ENCODE results near the gene PKN1.

Gene PKN1

DNA sequence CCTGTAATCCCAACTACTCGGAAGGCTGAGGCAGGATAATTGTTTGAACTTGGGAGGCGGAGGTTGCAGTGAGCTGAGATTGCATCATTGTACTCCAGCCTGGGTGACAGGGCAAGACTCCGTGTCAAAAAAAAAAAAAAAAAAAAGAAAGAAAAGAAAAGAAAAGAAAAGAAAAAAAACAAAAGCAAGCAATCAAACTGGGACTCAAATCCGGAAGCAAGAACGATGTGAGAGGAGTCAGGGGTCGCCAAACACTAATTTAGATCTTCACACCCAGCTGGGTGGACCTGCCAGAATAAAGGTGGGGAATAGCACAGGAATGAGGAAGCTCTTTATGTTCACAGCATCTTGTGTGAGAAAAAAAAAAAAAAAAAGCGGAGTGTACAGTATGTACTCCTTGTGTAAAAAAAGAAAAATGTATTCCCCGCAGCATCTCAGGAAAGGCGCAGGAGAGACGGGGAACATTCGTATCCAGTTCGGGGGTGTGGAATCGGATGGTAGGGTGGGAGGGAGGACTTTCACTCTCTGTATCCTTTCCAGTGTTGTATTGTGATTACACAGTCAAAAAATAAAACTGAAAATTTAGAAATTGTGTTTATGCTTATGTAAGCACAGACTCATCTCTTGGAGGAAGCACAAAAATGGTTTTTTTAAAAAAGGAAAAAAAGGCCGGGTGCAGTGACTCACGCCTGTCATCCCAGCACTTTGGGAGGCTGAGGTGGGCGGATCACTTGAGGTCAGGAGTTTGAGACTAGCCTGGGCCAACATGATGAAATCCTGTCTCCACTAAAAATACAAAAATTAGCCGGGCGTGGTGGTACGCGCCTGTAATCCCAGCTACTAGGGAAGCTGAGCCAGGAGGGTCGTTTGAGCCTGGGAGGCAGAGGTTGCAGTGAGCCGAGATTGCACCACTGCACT lies 77.5 kb downstream of the PKN1 start:
- H3K36me3 ChIP-seq (ENCODE audit: control insufficient read depth in 5 of 5, insufficient read depth in 5 of 5, low read length in 5 of 5), result peaks cover 0 to 25% (median 16%) of the 10 kb centered on the region in 5 donors
- no peaks in the 10 kb centered on the region for H3K27me3 ChIP-seq (ENCODE audit: control insufficient read depth in 5 of 5, insufficient read depth in 4 of 5, low read length in 5 of 5)
- peak overlapping the region in 4 of 5 donors; percentile 16 to 45 (median 30) for H3K4me3 ChIP-seq (ENCODE audit: low read depth in 1 of 5, low read length in 5 of 5)
- H3K9ac ChIP-seq (ENCODE audit: low read length in 5 of 5), result peak overlapping the region in 1 of 5 donors; percentile 40
- peak overlapping the region; percentile 68 for H3K27ac ChIP-seq (ENCODE audit: low read depth, low read length)
- peaks cover 17 to 39% (median 31%) of the 10 kb centered on the region in 5 donors for H3K4me1 ChIP-seq (ENCODE audit: control insufficient read depth in 5 of 5, insufficient read depth in 5 of 5, low read length in 5 of 5)
- H3K9me3 ChIP-seq (ENCODE audit: control insufficient read depth in 5 of 5, low read length in 5 of 5), result no peaks in the 10 kb centered on the region

DNA sequence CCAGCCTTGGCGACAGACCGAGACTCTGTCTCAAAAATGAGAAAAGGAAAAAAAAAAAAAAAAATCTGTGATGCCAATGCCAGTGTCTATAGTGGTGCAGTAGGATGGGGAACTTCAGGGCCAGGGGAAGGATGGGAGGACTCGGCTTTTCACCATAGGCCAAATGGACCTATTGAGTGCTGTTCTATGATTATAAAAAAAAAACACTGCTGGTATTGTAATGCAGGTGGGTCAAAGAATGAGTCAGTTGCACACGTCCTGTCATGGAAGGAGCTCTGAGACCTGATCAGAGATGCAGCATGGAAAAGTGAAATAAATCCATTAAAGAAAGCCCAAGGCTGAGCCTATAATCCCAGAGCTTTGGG lies 78.1 kb downstream of the PKN1 start:
- Histone ChIP-seq H3K36me3 (ENCODE audit: control insufficient read depth in 5 of 5, insufficient read depth in 5 of 5, low read length in 5 of 5) (peaks cover 0 to 31% (median 22%) of the 10 kb centered on the region in 5 donors), H3K27me3 (ENCODE audit: control insufficient read depth in 5 of 5, insufficient read depth in 4 of 5, low read length in 5 of 5) (no peaks in the 10 kb centered on the region), H3K4me1 (ENCODE audit: control insufficient read depth in 5 of 5, insufficient read depth in 5 of 5, low read length in 5 of 5) (peaks cover 24 to 44% (median 37%) of the 10 kb centered on the region in 5 donors), H3K27ac (ENCODE audit: low read depth, low read length) (peak overlapping the region; percentile 41), H3K9ac (ENCODE audit: low read length in 5 of 5) (no peak overlapping the region), H3K4me3 (ENCODE audit: low read depth in 1 of 5, low read length in 5 of 5) (no peak overlapping the region), H3K9me3 (ENCODE audit: control insufficient read depth in 5 of 5, low read length in 5 of 5) (no peaks in the 10 kb centered on the region)

DNA sequence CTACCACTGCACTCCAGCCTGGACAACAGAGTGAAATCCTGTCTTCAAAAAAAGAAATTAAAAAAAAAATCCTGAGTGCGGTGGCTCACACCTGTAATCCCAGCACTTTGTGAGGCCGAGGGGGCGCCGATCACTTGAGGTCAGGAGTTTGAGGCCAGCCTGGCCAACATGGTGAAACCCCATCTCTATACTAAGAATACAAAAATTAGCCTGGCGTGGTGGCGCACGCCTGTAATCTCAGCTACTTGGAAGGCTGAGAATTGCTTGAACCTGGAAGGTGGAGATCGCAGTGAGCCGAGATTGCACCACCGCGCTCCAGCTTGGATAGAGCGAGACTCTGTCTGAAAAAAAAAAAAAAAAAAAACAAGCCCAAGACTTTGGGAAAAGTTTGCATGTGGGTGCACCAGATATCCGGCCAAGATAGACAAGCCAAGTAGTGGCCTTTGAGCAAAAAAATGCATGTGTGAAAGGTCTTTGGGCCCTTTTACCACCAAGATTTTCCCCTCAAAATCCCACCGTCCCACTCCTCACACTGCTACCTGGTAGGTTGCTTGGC lies 79.4 kb downstream of the PKN1 start:
- Histone ChIP-seq H3K27ac (ENCODE audit: low read depth, low read length) (no peak overlapping the region), H3K4me1 (ENCODE audit: control insufficient read depth in 5 of 5, insufficient read depth in 5 of 5, low read length in 5 of 5) (peaks cover 30 to 54% (median 46%) of the 10 kb centered on the region in 5 donors), H3K36me3 (ENCODE audit: control insufficient read depth in 5 of 5, insufficient read depth in 5 of 5, low read length in 5 of 5) (peaks cover 0 to 42% (median 27%) of the 10 kb centered on the region in 5 donors), H3K27me3 (ENCODE audit: control insufficient read depth in 5 of 5, insufficient read depth in 4 of 5, low read length in 5 of 5) (no peaks in the 10 kb centered on the region), H3K9ac (ENCODE audit: low read length in 5 of 5) (peak overlapping the region in 1 of 5 donors; percentile 57), H3K9me3 (ENCODE audit: control insufficient read depth in 5 of 5, low read length in 5 of 5) (no peaks in the 10 kb centered on the region), H3K4me3 (ENCODE audit: low read depth in 1 of 5, low read length in 5 of 5) (no peak overlapping the region)

DNA sequence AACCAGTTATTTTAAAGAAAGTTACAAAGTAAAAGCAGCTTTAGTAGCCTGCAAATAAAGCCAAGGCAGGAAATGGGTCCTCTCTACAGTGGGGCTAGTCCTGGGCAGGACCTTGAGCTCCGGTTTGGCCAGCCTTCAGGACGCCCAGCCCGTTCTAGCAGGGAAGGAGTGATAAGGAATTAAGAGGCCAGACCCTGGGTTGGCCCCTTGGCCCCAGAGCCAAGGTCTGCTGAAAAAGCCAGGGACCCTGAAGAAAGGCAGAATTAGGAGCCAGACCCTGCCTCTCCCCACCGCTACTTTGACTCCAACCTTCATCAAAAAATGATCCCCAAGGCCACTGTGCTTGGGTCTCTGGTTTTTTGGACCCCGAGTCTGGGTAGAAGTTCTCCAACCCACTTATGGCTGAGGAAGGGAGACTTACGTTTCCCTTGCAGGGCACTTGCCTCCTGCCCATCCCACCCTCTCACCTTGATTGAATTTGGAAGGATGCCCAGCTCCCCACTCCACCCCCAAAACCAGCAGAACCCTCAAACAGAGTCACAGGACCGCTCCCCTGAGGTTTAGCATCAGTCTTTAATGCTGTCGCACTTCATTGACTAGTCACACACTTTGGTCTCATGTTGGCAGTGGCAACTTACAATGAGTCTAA lies 81.2 kb downstream of the PKN1 start:
- peaks cover 30 to 62% (median 47%) of the 10 kb centered on the region in 5 donors for H3K4me1 ChIP-seq (ENCODE audit: control insufficient read depth in 5 of 5, insufficient read depth in 5 of 5, low read length in 5 of 5)

DNA sequence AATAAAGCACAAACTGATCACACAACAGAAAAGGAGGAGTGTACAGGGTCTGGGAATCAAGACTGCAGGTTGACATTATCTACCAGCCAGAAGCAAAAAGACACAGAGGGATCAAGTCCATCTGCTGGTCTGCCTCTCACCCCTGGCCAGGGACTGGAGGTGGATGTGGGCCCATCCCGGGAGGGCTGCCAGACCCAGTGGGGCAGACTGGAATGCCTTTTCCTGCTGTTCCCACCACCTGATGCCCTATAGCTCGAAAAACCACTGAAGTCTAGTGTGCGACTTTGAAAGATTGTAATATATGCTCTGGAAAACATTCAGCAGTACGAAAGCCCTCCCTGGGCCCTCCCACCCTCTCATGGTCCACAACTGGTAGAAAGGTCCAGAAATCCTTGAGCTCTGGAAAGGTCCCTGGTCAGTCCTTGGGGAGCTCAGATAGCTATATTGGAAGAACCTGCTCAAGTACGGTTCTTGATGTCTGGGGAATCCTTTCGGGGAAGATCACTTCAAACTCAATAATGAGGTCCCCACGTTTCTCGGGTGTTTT lies 82.5 kb downstream of the PKN1 start:
- H3K9me3 ChIP-seq (ENCODE audit: control insufficient read depth in 5 of 5, low read length in 5 of 5), result no peaks in the 10 kb centered on the region
- H3K36me3 ChIP-seq (ENCODE audit: control insufficient read depth in 5 of 5, insufficient read depth in 5 of 5, low read length in 5 of 5), result peaks cover 0 to 42% (median 27%) of the 10 kb centered on the region in 5 donors
- peak overlapping the region; percentile 86 to 98 (median 93) for H3K4me3 ChIP-seq (ENCODE audit: low read depth in 1 of 5, low read length in 5 of 5)
- H3K27me3 ChIP-seq (ENCODE audit: control insufficient read depth in 5 of 5, insufficient read depth in 4 of 5, low read length in 5 of 5), result no peaks in the 10 kb centered on the region
- peak overlapping the region; percentile 98 for H3K27ac ChIP-seq (ENCODE audit: low read depth, low read length)
- peak overlapping the region in 4 of 5 donors; percentile 87 to 98 (median 95) for H3K9ac ChIP-seq (ENCODE audit: low read length in 5 of 5)
- H3K4me1 ChIP-seq (ENCODE audit: control insufficient read depth in 5 of 5, insufficient read depth in 5 of 5, low read length in 5 of 5), result peaks cover 29 to 62% (median 45%) of the 10 kb centered on the region in 5 donors

More for the DNA sequence above, 81.2 kb downstream of the PKN1 start:
- peak overlapping the region; percentile 98 for H3K27ac ChIP-seq (ENCODE audit: low read depth, low read length)
- peak overlapping the region in 3 of 5 donors; percentile 3 to 96 (median 89) for H3K4me3 ChIP-seq (ENCODE audit: low read depth in 1 of 5, low read length in 5 of 5)
- H3K9me3 ChIP-seq (ENCODE audit: control insufficient read depth in 5 of 5, low read length in 5 of 5), result no peaks in the 10 kb centered on the region
- H3K9ac ChIP-seq (ENCODE audit: low read length in 5 of 5), result peak overlapping the region in 3 of 5 donors; percentile 7 to 13 (median 13)
- peaks cover 0 to 42% (median 27%) of the 10 kb centered on the region in 5 donors for H3K36me3 ChIP-seq (ENCODE audit: control insufficient read depth in 5 of 5, insufficient read depth in 5 of 5, low read length in 5 of 5)
- H3K27me3 ChIP-seq (ENCODE audit: control insufficient read depth in 5 of 5, insufficient read depth in 4 of 5, low read length in 5 of 5), result no peaks in the 10 kb centered on the region

DNA sequence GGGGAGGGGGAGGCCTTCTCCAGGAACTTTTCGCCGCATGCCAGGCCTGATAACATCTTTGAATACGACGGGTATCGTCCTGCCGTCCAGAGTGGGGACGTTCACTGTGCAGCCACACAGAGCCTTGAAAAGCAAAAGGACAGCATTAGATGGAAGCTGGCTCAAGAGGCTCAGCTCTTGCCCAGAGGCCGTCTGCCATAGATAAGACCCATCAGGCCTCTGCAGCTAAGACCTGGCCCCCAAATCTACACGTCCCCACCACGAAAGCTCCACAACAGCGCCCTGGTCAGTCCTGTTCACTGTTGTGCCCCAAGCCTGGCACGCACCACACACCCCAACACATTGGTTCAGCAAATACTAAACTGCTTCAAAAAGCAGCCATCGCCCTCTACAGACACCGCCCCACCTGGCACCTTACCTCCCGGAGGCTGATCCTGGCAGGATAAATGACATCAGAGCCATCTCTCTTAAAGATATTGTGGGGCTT lies 83.0 kb downstream of the PKN1 start:
- Histone ChIP-seq H3K4me3 (ENCODE audit: low read depth in 1 of 5, low read length in 5 of 5) (peak overlapping the region; percentile 86 to 98 (median 93)), H3K27ac (ENCODE audit: low read depth, low read length) (peak overlapping the region; percentile 98), H3K36me3 (ENCODE audit: control insufficient read depth in 5 of 5, insufficient read depth in 5 of 5, low read length in 5 of 5) (peaks cover 0 to 42% (median 27%) of the 10 kb centered on the region in 5 donors), H3K9me3 (ENCODE audit: control insufficient read depth in 5 of 5, low read length in 5 of 5) (no peaks in the 10 kb centered on the region), H3K4me1 (ENCODE audit: control insufficient read depth in 5 of 5, insufficient read depth in 5 of 5, low read length in 5 of 5) (peaks cover 29 to 58% (median 45%) of the 10 kb centered on the region in 5 donors), H3K27me3 (ENCODE audit: control insufficient read depth in 5 of 5, insufficient read depth in 4 of 5, low read length in 5 of 5) (no peaks in the 10 kb centered on the region), H3K9ac (ENCODE audit: low read length in 5 of 5) (peak overlapping the region; percentile 75 to 98 (median 93))

DNA sequence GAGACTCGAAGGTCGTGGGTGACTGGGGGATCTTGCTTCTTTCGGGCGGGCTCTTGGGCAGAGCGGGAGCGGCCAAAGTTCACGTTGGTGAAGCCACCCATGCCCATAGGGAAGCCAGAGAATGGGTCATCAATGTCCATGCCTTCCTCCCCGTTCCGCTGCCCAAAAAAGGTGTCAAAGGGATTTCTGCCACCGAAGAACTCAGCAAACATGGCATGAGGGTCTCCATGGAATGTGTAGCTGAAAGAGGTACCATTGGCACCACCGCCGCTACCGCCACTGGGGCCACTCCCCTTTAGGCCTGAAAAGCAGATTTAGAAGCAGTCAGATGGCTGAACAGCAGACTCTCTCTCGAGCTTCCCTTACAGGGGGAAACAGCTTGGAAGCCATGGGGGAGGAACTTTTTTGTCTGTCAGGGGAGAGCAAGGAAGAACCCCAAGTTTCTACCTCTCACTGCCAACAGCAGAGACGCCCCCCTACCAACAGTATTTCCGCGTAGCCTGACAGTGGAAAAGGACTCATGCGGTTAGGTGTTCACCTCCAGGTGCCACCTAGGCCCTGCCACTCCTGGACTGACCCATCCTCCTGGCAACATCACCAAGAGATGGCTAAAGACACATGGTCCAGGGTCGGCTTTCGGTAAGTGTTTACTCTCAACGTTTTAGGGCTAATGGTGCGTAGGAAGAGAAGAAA lies 83.8 kb downstream of the PKN1 start:
- no peaks in the 10 kb centered on the region for H3K9me3 ChIP-seq (ENCODE audit: control insufficient read depth in 5 of 5, low read length in 5 of 5)
- peak overlapping the region; percentile 75 to 98 (median 93) for H3K9ac ChIP-seq (ENCODE audit: low read length in 5 of 5)
- peak overlapping the region; percentile 86 to 98 (median 93) for H3K4me3 ChIP-seq (ENCODE audit: low read depth in 1 of 5, low read length in 5 of 5)
- no peaks in the 10 kb centered on the region for H3K27me3 ChIP-seq (ENCODE audit: control insufficient read depth in 5 of 5, insufficient read depth in 4 of 5, low read length in 5 of 5)
- H3K27ac ChIP-seq (ENCODE audit: low read depth, low read length), result peak overlapping the region; percentile 98
- peaks cover 29 to 54% (median 42%) of the 10 kb centered on the region in 5 donors for H3K4me1 ChIP-seq (ENCODE audit: control insufficient read depth in 5 of 5, insufficient read depth in 5 of 5, low read length in 5 of 5)
- peaks cover 0 to 42% (median 27%) of the 10 kb centered on the region in 5 donors for H3K36me3 ChIP-seq (ENCODE audit: control insufficient read depth in 5 of 5, insufficient read depth in 5 of 5, low read length in 5 of 5)

DNA sequence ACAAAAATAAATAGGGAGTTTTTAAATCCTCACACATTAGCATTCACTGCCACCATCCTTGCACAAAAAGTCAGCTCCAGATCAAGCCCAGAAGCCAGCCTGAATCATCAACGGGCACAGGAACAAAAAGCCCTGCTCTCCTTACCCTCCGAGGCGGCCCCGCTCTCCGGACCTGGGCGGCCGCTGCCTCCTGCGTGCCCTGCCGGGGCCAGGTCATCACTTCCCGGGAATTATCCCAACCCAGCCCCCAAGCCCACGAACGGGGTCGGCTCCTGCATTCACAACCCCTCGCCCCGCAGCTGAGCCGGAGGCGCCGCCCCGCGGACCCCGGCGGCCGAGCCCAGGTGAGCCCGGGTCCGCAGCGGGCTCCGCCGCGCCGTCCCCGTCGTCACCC lies 84.3 kb downstream of the PKN1 start:
- no peaks in the 10 kb centered on the region for H3K27me3 ChIP-seq (ENCODE audit: control insufficient read depth in 5 of 5, insufficient read depth in 4 of 5, low read length in 5 of 5)
- H3K9me3 ChIP-seq (ENCODE audit: control insufficient read depth in 5 of 5, low read length in 5 of 5), result no peaks in the 10 kb centered on the region
- peak overlapping the region; percentile 75 to 98 (median 93) for H3K9ac ChIP-seq (ENCODE audit: low read length in 5 of 5)
- H3K4me3 ChIP-seq (ENCODE audit: low read depth in 1 of 5, low read length in 5 of 5), result peak overlapping the region; percentile 86 to 98 (median 93)
- H3K36me3 ChIP-seq (ENCODE audit: control insufficient read depth in 5 of 5, insufficient read depth in 5 of 5, low read length in 5 of 5), result peaks cover 0 to 42% (median 27%) of the 10 kb centered on the region in 5 donors
- peaks cover 29 to 54% (median 41%) of the 10 kb centered on the region in 5 donors for H3K4me1 ChIP-seq (ENCODE audit: control insufficient read depth in 5 of 5, insufficient read depth in 5 of 5, low read length in 5 of 5)
- H3K27ac ChIP-seq (ENCODE audit: low read depth, low read length), result peak overlapping the region; percentile 98

Data from subcutaneous abdominal adipose tissue (tissue), 5 donors.